Hematopoietic multipotent progenitor cell treated with erythropoietin and hydrocortisone succinate and interleukin-3 and kit ligand, for 6 days (in vitro differentiated cells): Measurements from ENCODE around the gene GSE1.

ENCODE experiments used
- DNase-seq: peaks from one replicate; pipeline ENCODE4 v3.0.0-alpha.2; 2015

Gene GSE1

GRCh38 chr16:85574672-85575475, 38.2 kb upstream of the GSE1 start:
- no peak for DNase-seq

DNA sequence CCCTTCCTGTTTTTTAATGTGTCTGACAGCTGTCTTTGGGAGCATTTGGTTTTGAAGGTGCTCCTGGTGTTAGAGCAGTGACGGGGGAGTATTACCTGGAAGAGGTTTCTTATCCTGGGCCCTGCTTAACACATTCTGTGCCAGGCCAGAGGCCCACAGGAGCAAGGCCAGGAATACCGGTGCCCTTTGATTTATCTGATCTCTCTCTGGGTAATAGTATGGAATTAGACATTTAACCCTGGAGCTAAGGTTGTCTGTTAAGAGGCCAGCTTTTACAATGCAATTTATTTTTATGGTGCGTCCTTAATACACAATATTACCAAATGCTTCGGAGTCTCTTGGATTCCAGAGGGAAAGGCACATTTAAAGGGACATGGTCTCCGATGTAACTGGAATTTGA, 37.2 kb upstream of the GSE1 start:
- no peak for DNase-seq

GRCh38 chr16:85576944-85577343, 36.2 kb upstream of the GSE1 start:
- no peak for DNase-seq

- no peak for DNase-seq
Measured at GRCh38 chr16:85577899-85578598, 35.1 kb upstream of the GSE1 start.

GRCh38 chr16:85578599-85578948, 34.5 kb upstream of the GSE1 start:
- no peak for DNase-seq

DNA sequence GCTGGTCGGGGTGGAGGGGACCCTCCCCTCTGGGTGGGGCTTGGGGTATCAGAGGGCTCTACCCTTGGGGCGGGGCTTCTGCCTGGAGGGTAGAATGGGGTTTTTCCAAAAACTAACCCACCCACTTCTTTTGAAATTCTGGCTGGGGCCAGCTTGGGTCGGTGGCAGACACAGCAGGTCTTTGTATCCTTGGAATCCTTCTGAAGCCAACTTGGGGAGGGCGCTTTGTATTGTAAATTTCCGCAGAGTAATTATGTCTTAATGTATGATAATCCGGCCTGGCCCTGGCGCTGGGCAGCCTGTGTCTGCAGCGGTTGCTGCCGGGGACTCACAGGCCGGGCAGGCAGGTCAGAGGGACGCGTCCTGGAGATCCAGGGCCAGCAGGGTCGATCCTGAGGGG, 33.9 kb upstream of the GSE1 start:
- DNase-seq = no peak

GRCh38 chr16:85579923-85580580, 33.1 kb upstream of the GSE1 start:
- no peak for DNase-seq

DNA sequence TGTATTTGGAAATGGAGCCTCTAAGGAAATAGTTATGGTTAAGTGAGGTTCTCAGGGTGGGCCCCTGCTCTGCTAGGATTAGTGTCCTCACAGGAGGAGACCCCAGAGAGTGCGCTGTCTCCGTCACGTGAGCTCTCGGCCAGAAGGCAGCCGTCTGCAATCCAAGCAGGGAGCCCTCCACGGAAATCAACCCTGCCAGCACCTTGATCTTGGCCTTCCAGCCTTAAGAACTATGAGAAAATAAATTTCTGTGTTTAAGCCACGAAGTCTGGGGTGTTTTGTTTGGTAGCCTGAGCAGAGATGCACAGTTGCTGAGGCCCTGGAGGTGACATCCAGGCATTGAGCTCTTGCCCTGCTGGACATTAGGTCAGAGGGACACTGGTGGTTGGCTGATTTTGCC, 32.4 kb upstream of the GSE1 start:
- no peak for DNase-seq

DNA sequence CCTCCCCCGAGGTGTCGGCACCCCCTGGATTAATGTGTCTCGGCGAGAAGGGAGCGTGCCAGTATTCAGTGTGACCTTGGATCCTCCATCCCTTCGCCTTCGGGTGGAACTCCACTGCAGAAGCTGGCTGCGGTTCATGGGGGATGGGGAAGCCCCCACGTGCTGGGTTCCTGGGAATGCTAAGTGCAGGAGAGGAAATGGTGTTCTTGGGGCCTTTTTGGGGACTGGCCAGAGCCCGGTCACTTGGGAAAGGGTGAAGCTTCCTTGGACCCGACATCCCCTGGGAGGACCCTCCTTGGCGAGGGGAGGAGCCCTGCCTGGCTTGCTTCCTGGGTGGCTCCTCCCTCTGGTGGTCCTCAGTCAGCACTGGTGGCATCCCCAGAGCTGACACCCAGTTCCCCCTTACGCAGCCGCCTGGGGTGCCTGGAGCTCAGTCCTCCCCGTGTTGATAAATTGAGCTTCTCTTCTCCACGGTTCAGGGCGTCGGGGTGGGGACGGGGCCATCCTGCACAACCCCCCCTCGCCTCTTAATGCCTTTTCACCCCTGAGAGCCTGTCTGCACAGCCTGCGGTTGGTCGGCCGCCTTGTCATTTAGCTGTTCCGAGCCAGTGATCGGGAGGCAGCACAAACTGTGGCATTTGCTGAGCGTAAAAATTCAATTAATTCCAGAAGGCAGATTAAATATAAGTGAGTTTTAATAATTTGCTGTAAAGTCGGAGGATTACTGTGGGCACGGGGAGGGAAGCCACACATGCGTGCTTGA, 30.7 kb upstream of the GSE1 start:
- no peak for DNase-seq

DNA sequence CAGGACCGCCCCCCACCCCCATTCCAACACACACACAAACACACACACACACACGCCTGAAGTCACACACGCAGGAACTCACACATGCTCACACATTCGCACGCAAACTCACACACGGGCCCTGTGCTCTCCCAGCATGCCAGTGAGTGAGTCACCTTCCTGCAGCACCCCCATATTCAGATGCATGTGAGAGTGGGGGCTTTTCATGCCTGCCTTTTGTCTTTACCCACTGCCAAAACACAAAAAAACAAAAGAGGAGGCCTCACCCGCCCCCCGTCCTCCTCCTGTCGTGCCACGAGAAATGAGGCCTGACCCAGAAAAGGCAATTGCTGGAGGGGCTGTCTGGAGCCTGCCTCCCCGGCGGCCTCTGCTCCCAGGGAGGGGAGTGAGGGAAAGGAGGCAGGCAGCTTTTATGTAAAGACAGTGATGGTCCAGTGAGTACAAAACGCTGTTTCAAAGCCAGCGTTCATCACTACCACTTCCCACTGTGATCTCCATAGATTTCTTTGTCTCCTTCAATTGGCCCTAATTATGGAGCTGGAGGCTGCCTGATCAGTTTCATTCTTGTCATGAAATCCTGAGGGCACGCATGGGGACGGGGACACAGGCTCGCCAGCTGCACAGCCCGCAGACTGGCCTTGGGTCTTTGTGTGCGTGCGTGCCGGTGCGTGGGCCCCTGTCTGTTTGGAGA, 29.5 kb upstream of the GSE1 start:
- DNase-seq = no peak

DNA sequence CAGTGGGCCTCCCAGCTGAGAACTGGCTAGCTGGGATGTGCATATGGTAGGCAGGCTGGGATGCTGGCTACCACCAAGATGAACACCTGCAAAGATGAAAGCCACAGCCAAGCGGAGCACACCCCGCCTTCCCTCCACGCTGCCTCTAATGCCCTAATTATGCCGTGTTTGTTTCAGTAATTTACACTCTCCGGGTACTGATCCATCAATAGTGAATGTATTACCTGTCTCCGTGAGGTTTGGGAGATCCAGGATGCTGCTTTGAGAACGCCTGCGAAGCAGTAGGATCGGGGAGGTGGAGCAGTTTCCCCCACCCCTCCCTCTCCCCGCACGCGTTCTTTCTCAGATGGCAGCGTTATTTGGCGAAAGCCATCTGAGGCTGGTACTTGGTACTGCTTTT, 28.9 kb upstream of the GSE1 start:
- DNase-seq = no peak

- no peak for DNase-seq
Measured at GRCh38 chr16:85584819-85585282, 28.3 kb upstream of the GSE1 start.

DNA sequence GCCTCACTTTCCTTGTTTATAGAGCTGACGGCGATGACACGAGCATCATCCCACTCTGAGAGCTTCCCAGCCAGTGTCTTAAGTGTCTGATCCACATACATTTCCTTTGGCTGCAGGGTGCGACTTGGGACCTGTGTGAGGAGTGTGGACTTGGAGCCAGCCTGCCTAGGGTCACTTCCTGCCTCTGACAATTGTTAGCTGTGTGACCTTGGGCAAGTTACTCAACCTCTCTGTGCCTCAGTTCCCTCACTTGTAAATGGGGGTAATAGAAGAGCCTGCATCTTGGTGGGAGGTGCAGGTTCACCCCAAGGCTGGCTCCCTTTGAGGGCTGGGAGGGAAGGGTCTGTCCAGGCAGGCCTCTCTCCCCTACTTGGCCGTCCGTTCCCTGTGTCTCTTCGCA, 27.4 kb upstream of the GSE1 start:
- no peak for DNase-seq

DNA sequence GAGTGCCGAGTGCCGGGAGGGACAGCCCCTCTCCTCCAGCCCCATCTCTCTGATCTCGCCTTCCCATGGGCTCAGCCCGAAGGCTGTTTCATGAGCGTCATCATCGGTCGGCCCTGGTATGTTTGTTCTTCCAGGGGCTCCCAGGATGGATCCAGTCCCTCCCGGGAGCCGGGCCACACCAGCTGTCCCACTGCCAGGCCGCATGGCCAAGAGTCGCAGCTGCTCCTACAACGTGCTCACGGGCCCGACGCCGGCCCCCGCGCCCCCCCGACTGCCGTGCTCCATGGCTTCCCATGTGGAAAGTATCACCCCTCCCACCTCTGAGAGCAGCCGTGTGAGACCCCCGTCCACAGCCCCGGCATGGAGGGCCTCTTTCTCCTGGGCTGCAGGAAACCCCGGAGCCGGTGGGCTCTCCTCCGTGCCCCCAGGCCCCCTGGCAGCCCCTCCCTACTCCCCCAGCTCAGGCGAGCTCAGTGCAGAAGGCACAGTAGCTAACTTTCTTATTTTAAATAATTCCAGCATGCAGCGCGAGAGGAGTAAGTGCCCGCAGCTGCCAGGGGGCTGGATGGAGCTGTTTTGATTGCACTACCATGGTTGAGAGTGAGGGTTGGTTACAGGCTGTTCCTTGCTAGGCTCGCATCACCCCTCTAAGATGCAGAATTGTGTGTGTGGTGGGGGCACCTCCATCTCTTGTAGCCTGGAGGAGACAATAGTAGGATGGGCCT, 26.6 kb upstream of the GSE1 start:
- no peak for DNase-seq

DNA sequence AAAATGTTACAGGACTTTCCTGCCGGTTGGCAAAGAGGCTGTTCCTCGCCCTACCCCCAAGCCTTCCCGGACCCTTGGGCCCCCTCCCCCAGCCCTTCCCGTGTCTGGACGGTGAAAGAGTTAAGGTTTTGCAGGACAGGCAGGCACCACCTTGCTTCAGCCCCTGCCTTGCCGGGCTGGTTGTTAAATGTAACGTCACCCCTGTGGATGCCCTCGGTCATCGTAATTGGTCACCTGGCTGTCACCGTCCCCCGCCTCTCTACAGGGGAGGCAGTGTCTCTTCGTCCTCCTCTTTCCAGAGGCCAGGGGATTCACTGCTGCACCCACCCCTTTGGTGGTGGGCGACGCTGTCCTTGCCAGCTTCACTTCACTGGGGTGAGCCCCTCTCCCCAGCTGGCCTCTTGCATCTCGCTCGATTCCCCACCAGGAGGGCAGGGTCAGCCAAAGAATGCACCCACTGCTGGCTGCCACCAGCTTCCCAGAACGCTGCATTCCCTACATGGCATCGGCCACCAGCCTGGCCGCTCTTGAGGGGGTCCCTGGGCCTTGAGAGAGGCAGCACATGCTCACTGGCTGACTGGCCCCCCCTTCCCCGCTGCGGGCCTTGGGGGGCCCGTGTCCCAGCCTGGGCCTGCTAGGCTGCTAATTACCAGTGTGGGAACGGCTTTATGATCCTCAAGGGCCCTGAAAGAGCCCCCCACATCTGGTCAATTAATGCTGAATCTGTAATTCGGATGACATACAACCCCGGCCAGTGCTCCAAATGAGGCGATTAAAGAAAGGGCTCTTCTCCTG, 25.2 kb upstream of the GSE1 start:
- no peak for DNase-seq

DNA sequence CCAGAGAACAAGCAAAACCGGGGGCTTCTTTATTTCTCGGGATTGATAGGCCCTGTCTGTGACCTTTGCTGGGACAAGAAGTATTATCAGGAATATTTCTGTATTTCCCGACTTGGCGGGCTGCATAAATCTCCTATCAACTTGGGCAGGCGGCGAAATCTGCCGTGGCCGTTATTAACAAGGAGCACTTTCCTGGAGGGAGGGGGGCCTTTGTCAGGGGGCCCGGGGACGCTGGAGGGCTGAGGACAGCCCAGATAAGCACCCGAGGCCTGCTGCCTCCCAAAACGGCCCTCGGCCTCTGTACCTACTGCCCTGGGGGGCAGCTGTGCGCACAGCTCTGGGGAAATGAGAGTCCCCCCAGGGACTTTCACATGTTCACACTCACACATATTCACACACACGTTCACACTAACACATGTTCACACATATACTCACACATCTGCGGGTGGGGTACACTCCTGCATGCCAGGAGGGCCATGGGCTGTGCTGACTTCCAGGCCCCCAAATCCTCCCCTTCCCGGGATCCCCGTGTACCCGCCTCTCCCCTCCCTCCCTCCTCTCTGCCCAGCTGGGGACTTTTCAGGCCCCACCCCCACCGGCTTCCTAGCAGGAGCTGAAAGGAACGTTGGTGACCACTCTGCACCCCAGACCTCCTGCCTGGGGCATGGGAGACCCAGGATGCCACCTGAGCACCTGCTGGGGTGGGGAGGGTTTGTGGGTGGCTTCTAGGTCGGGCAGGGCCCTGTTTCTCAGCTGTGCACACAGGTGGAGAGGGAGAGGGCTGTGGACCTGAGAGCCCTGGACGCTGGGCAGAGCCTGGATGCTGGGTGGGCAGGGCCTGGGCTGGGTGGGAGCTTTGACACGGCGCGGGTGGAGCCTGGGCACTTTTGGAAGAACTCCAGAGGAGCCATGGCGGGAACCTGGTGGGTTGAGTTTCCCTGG, 24.3 kb upstream of the GSE1 start:
- peak; percentile 80 for DNase-seq

DNA sequence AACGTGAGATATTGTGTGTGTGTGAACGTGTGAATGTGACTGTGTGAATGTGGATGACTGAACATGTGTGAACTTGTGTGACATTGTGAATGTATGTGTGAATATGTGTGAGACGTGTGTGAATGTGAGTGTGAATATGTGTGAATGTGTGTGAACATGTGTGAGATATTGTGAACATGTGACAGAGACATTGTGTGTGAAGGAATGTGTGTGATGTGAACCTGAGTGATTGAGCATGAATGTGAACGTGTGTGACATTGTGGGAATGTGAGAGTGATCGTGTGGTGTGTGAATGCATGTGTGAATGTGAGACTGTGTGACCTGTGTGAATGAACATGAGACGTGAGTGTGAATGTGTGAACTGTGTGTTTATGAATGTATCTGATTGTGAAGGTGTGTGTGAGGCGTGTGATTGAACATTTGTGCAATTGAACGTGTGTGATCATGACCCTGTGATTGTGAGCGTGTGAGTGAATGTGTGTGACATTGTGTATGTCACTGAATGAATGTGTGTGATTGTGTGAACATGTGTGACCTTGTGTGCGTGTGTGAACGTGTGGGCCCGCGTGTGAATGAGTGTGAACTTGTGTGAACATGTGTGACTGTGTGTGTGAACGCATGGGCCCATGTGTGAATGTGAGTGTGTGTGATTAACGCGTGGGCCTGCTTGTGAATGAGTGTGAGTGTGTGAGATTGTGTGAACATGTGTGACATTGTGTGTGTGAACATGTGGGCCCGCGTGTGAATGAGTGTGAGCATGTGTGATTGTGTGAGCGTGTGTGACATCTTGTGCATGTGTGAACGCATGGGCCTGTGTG, 23.2 kb upstream of the GSE1 start:
- DNase-seq = no peak

DNA sequence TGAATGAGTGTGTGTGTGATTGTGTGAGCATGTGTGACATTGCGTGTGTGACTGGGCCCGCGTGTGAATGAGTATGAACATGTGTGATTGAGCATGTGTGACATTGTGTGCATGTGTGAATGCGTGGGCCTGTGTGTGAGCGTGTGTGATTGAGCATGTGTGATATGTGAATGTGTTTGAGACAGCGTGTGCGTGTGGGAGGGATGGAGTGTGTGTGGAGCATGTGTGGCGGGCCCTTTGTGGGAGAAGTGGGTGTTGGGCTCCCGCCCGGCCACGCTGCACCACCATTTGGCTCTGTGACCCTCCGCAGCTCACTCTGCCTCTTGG, 22.7 kb upstream of the GSE1 start:
- no peak for DNase-seq

DNA sequence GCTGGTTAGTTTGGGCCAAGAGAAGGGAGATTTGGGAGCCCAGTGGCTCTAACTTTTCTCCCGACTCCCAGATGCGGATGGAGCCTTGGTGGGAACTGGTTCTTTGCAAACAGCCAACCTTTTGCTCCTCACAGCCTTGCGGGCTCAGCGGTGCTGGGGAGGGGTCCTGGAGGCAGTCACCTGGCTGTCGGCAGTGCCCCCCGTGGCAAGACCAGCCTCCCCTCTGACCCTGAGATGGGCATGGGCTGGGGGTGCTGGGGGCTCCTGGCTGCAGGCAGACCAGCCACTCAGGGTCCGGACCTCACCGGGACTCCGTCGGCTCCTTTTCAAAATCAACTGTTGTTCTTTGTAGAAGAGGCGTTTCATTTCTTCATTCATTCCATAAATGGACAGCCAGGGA, 21.7 kb upstream of the GSE1 start:
- no peak for DNase-seq
